GM12872 (cell line): ENCODE measurements around the gene EPHA6.

Experiments
- CTCF ChIP-seq: IDR thresholded peaks from 3 replicates; pipeline ENCODE4 v1.5.1; 2011; ENCODE audit warnings: low read depth, mild to moderate bottlenecking, low read length, moderate library complexity; ENCODE audit not compliant: insufficient read depth

Gene EPHA6

GRCh38 chr3:97425002-97425401 is 610.6 kb downstream of the EPHA6 start:
- TF ChIP-seq CTCF, result no peak

GRCh38 chr3:97430601-97431000 is 616.2 kb downstream of the EPHA6 start:
- TF ChIP-seq CTCF, result no peak

GRCh38 chr3:97432914-97433313 is 618.5 kb downstream of the EPHA6 start:
- TF ChIP-seq CTCF, result no peak

GRCh38 chr3:97438131-97438530 is 623.7 kb downstream of the EPHA6 start:
- TF ChIP-seq CTCF, result no peak

GRCh38 chr3:97439373-97439772 is 625.0 kb downstream of the EPHA6 start:
- no peak for TF ChIP-seq CTCF

- TF ChIP-seq CTCF, result no peak
Observed at GRCh38 chr3:97464035-97464434, 649.6 kb downstream of the EPHA6 start.

- TF ChIP-seq CTCF, result no peak
Observed at GRCh38 chr3:97470481-97470880, 656.1 kb downstream of the EPHA6 start.

- TF ChIP-seq CTCF, result no peak
Observed at GRCh38 chr3:97479740-97480139, 665.3 kb downstream of the EPHA6 start.
